A549 treated with RU486 at 1 μM for 4 hours (cell line): ENCODE results near the gene RHCG. TPM values are rescaled to one million over a fixed set of nuclear protein-coding genes. Genes with fewer than 3 reads are reported as not detected.

Experiments used
- total RNA-seq: library from RNA; stranded (reverse); fragments of 200-300 nt; extraction: Qiagen RNA extraction; gene quantifications from 5 replicates; pipeline ENCODE4 v1.2.3, GENCODE V29; 2022; ENCODE audit warnings: low read depth

The RHCG gene
- 30.6 to 43.6 TPM (median 33.0 TPM) in 5 replicates for total RNA-seq

DNA sequence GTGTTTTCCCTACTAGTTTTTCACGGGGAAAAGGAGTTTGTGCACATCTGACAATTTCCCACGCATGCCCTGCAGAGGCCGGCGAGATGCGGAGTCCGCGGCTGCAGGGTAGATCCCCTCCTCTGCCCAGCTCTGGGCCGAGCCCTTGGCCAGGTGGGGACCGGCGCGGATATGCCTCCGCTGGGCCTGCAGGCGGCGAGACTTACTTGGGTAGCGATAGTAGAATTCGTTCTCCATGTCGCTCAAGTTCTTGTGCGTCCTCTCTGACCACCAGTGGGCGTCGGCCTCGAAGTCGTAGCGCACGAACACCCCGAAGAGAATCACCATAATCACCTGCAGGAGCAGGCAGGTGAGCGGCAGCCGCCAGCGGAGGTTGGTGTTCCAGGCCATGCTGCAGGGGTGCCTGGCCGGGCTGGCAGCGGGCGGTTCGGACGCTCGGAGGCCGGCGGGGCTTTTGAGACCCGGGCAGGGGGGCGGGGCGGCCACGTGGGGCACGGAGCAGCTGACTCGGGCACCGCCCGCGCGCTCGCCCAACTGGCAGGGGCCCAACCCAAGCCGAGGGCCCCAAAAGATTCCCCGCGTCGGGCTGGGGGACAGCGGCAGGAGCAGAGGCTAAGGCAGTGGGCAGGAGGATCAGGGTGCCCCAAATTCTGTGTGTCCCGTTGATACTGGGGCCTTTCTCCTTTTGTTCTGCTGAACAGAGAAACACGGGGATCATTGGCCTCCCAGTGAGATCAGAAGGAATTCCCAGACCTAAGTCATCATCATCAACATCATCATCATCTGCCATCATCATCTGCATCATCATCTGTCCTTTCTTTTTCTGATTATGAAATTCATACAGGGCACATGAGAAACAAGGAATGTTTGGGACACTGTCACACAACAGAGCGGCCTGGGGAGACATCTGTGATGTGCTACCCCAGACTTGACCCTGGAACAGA is at the start of gene RHCG:
TSS of gene RHCG (minus strand) at position 429 of the 944 bp plus-strand sequence. CDS start at position 390, 39 bp downstream.

Other genes starting within 250 kb of the RHCG start
- 41.8 to 53.1 TPM (median 49.8 TPM) in 5 replicates for gene POLG, start 161.8 kb downstream of the RHCG start, total RNA-seq
- 10.8 to 14.5 TPM (median 13.7 TPM) in 5 replicates for gene TICRR, start 78.9 kb upstream of the RHCG start, total RNA-seq
- 3.1 to 5.7 TPM (median 3.9 TPM) in 5 replicates for gene KIF7, start 158.9 kb upstream of the RHCG start, total RNA-seq
- 0.06 to 0.09 TPM (median 0.07 TPM) in 3 of 5 replicates, not detected in the others for gene PLIN1, start 182.8 kb upstream of the RHCG start, total RNA-seq
- gene PEX11A, start 194.2 kb upstream of the RHCG start, total RNA-seq: 6.3 to 7.4 TPM (median 6.9 TPM) in 5 replicates
- 0.15 to 0.17 TPM (median 0.15 TPM) in 3 of 5 replicates, not detected in the others for gene WDR93, start 194.2 kb upstream of the RHCG start, total RNA-seq